Dendritic cell treated with granulocyte-macrophage colony-stimulating factor and Interleukin-4, amounts not matched to agents 40 ng/mL and 50 ng/mL, for 4 days (primary cell): ENCODE measurements around the gene BID.

Experiments
- H3K27ac Mint-ChIP-seq: one replicate; pipeline ENCODE4 v1.8.0; 2022; ENCODE audit warnings: mild to moderate bottlenecking, mixed read lengths
- H3K27me3 Mint-ChIP-seq: one replicate; pipeline ENCODE4 v1.8.0; 2022; ENCODE audit warnings: mild to moderate bottlenecking, mixed read lengths
- H3K36me3 Mint-ChIP-seq: one replicate; pipeline ENCODE4 v1.8.0; 2022; ENCODE audit warnings: low read depth, mixed read lengths
- H3K4me1 Mint-ChIP-seq: one replicate; pipeline ENCODE4 v1.8.0; 2022; ENCODE audit warnings: low read depth, mixed read lengths
- H3K4me3 Mint-ChIP-seq: one replicate; pipeline ENCODE4 v1.8.0; 2022; ENCODE audit warnings: mild to moderate bottlenecking, moderate library complexity, mixed read lengths
- H3K9me3 Mint-ChIP-seq: one replicate; pipeline ENCODE4 v1.8.0; 2022; ENCODE audit warnings: mixed read lengths
- intact Hi-C: fragments of 100-400 bp; cut with micrococcal nuclease; formaldehyde crosslinking; loops from one replicate; pipeline ENCODE4 v1.15.0; 2022

Gene BID

DNA sequence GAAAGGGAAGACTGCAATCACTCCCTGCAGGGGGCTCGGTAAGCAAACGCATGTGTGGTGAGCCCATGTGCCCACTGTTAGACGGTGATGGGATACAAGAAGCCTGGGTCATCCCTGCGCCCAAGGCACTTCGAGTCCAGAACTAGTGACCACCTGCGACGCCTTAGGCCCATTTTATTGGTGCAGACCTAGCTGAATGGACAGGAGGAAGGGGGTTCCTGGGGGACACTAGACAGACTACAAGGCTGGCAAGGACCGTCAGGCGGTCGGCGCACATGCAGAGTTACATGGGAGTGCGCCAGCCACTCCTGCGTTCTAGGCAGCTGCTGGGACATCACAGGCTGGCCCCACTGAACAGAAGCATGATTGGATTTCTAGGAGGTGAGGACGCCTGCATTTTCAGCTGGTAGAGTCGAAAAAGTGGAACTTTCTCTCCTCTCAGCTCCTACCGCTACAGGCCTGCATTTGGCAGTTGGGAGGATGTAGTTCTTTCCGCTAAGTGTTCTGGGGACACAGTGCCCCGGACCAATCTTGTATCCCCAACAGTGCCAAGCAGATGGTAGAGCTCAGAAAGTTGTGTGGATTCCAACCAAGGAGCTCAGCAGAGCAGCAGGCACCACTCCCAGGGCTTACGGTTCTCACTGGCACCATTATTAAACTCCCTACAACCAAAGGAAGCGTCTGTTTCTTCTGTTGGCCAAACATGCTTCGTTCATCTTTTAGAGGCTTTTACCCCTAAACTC, 35.7 kb downstream of the BID start:
- intact Hi-C loops: no loop called here
- Mint-ChIP-seq H3K36me3 (peaks cover 100% of the 10 kb centered on the region), H3K9me3 (no peaks in the 10 kb centered on the region), H3K27ac (no peak overlapping the region), H3K4me3 (no peak overlapping the region), H3K4me1 (no peaks in the 10 kb centered on the region), H3K27me3 (no peaks in the 10 kb centered on the region)

DNA sequence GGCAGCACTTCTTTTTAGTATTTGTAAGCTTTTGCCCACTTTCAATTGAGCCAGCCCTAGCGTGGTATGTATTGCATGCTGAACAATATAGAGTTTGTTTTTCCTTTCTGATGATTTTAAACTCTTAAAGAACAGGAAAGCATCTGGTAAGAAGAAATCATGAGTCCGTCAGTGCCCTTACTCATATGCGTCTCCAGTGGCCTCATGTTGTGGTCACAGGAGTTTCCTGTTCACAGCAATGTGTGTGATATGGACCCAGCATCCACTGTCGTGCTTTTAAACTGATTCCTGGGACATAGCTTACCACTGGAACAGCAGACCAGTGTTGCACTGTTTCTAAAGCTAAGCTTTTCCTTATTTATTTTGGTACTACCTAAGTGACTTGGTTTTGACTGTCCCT, 40.1 kb downstream of the BID start:
- intact Hi-C loops: no loop called here
- Mint-ChIP-seq H3K27ac (no peak overlapping the region), H3K4me1 (peaks cover 5% of the 10 kb centered on the region), H3K9me3 (no peaks in the 10 kb centered on the region), H3K4me3 (no peak overlapping the region), H3K27me3 (no peaks in the 10 kb centered on the region), H3K36me3 (peaks cover 97% of the 10 kb centered on the region)

GRCh38 chr22:17733466-17733865, 40.8 kb downstream of the BID start:
- H3K4me3 Mint-ChIP-seq: no peak overlapping the region
- intact Hi-C loops: no loop called here
- no peaks in the 10 kb centered on the region for H3K9me3 Mint-ChIP-seq
- no peaks in the 10 kb centered on the region for H3K27me3 Mint-ChIP-seq
- peaks cover 91% of the 10 kb centered on the region for H3K36me3 Mint-ChIP-seq
- H3K4me1 Mint-ChIP-seq: peaks cover 7% of the 10 kb centered on the region
- H3K27ac Mint-ChIP-seq: no peak overlapping the region

GRCh38 chr22:17732251-17732854, 41.9 kb downstream of the BID start:
- intact Hi-C loops: no loop called here
- H3K27ac Mint-ChIP-seq: no peak overlapping the region
- H3K4me1 Mint-ChIP-seq: peaks cover 14% of the 10 kb centered on the region
- no peak overlapping the region for H3K4me3 Mint-ChIP-seq
- peaks cover 91% of the 10 kb centered on the region for H3K36me3 Mint-ChIP-seq
- H3K27me3 Mint-ChIP-seq: no peaks in the 10 kb centered on the region
- H3K9me3 Mint-ChIP-seq: no peaks in the 10 kb centered on the region

GRCh38 chr22:17729561-17729960, 44.7 kb downstream of the BID start:
- intact Hi-C loops: no loop called here
- Mint-ChIP-seq H3K4me1 (peaks cover 32% of the 10 kb centered on the region), H3K27me3 (no peaks in the 10 kb centered on the region), H3K27ac (no peak overlapping the region), H3K9me3 (no peaks in the 10 kb centered on the region), H3K4me3 (no peak overlapping the region), H3K36me3 (peaks cover 80% of the 10 kb centered on the region)

- no peak overlapping the region for H3K27ac Mint-ChIP-seq
- H3K36me3 Mint-ChIP-seq: peaks cover 72% of the 10 kb centered on the region
- intact Hi-C loops: no loop called here
- peaks cover 32% of the 10 kb centered on the region for H3K4me1 Mint-ChIP-seq
- H3K4me3 Mint-ChIP-seq: no peak overlapping the region
- H3K27me3 Mint-ChIP-seq: no peaks in the 10 kb centered on the region
- no peaks in the 10 kb centered on the region for H3K9me3 Mint-ChIP-seq
Measured at GRCh38 chr22:17728786-17729185, 45.5 kb downstream of the BID start.

- intact Hi-C loops: no loop called here
- Mint-ChIP-seq H3K4me1 (peaks cover 39% of the 10 kb centered on the region), H3K27me3 (no peaks in the 10 kb centered on the region), H3K27ac (no peak overlapping the region), H3K9me3 (no peaks in the 10 kb centered on the region), H3K36me3 (peaks cover 65% of the 10 kb centered on the region), H3K4me3 (no peak overlapping the region)
Measured at GRCh38 chr22:17726928-17727897, 47.1 kb downstream of the BID start.

DNA sequence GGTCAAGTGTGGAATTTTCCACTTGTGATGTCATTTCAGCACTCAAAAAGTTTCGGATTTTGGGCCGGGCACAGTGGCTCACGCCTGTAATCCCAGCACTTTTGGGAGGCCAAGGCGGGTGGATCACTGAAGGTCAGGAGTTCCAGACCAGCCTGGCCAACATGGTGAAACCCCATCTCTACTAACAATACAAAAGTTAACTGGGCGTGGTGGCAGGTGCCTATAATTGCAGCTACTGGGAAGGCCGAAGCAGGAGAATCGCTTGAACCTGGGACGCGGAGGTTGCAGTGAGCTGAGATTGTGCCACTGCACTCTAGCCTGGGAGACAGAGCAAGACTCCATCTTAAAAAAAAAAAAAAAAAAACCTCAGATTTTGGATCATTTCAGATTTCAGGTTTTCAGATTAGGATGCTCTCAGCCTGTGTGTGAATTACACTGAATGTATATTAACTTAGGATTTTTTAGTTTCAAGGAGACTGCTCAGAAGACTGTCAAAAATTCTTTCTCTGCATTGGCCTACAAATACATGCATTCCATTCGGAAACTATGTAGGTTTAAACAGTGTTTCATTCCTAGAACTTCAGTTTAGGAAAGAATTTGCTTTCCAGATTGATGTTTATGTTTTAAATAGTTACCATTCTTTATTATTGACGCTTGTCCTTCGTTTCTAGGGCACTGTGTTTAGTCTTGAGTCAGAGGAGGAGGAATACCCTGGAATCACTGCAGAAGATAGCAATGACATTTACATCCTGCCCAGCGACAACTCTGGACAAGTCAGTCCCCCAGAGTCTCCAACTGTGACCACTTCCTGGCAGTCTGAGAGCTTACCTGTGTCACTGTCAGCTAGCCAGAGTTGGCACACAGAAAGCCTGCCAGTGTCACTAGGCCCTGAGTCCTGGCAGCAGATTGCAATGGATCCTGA, 48.0 kb downstream of the BID start:
- peaks cover 55% of the 10 kb centered on the region for H3K36me3 Mint-ChIP-seq
- no peaks in the 10 kb centered on the region for H3K27me3 Mint-ChIP-seq
- peaks cover 39% of the 10 kb centered on the region for H3K4me1 Mint-ChIP-seq
- intact Hi-C loops: no loop called here
- no peak overlapping the region for H3K4me3 Mint-ChIP-seq
- no peaks in the 10 kb centered on the region for H3K9me3 Mint-ChIP-seq
- H3K27ac Mint-ChIP-seq: no peak overlapping the region

- no peaks in the 10 kb centered on the region for H3K9me3 Mint-ChIP-seq
- peaks cover 50% of the 10 kb centered on the region for H3K36me3 Mint-ChIP-seq
- intact Hi-C loops: no loop called here
- H3K27me3 Mint-ChIP-seq: no peaks in the 10 kb centered on the region
- peaks cover 39% of the 10 kb centered on the region for H3K4me1 Mint-ChIP-seq
- H3K4me3 Mint-ChIP-seq: no peak overlapping the region
- no peak overlapping the region for H3K27ac Mint-ChIP-seq
Measured at GRCh38 chr22:17725500-17725796, 48.8 kb downstream of the BID start.

GRCh38 chr22:17724678-17725499, 49.4 kb downstream of the BID start:
- intact Hi-C loops: no loop called here
- H3K4me3 Mint-ChIP-seq: no peak overlapping the region
- H3K27ac Mint-ChIP-seq: no peak overlapping the region
- peaks cover 39% of the 10 kb centered on the region for H3K4me1 Mint-ChIP-seq
- H3K9me3 Mint-ChIP-seq: no peaks in the 10 kb centered on the region
- H3K27me3 Mint-ChIP-seq: no peaks in the 10 kb centered on the region
- peaks cover 44% of the 10 kb centered on the region for H3K36me3 Mint-ChIP-seq

DNA sequence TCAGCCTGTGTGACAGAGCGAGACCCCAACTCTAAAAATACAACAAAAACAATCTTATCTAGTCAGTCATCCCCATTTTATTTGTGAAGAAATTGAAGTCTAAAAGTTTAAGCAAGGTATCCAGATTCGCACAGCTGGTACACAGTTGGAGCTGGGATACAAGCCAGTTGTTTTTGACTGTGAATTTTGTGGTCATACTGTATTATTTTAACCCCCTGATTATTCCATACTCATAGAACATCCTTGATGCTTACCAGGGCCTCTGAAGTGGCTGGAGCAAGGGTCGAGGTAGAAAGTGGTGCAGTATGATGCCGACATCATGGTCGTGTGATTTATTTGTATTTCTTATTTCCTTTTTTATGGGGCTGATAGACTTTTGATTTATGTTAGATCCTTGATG, 50.0 kb downstream of the BID start:
- Mint-ChIP-seq H3K27ac (no peak overlapping the region), H3K36me3 (peaks cover 38% of the 10 kb centered on the region), H3K9me3 (no peaks in the 10 kb centered on the region), H3K27me3 (no peaks in the 10 kb centered on the region), H3K4me3 (no peak overlapping the region), H3K4me1 (peaks cover 35% of the 10 kb centered on the region)
- intact Hi-C loops: no loop called here

DNA sequence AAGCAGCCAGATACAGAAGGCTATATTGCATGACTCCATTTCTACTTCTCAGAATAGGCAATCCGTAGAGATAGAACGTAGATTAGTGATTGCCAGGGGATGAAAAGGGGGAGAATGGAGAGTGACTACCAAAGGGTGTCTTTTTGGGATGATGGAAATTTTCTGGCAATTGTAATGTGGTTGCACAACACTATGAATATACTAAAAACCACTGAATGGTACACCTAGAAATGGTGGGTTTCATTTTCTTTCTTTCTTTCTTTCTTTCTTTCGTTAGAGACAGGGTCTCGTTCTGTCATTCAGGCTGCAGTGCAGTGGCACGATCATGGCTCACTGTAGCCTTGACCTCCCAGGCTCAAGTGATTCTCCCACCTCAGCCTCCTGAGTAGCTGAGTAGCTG, 54.4 kb downstream of the BID start:
- H3K4me3 Mint-ChIP-seq: no peak overlapping the region
- no peak overlapping the region for H3K27ac Mint-ChIP-seq
- peaks cover 24% of the 10 kb centered on the region for H3K36me3 Mint-ChIP-seq
- intact Hi-C loops: no loop called here
- peaks cover 7% of the 10 kb centered on the region for H3K4me1 Mint-ChIP-seq
- no peaks in the 10 kb centered on the region for H3K9me3 Mint-ChIP-seq
- H3K27me3 Mint-ChIP-seq: no peaks in the 10 kb centered on the region

DNA sequence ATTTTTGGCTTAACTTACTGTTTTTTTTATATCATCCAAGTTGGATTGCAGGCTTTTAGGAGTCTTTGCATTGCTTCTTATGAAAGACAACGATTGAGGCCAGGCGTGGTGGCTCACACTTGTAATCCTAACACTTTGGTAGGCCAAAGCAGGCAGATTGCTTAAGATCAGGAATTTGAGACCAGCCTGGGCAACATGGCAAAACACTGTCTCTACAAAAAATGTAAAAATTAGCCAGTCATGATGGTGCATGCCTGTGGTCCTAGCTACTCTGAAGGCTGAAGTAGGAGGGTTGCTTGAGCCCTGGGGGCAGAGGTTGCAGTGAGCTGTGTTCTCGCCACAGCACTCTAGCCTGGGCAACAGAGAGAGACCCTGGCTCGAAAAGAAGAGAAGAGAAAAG, 56.6 kb downstream of the BID start:
- Mint-ChIP-seq H3K27ac (no peak overlapping the region), H3K27me3 (no peaks in the 10 kb centered on the region), H3K4me1 (no peaks in the 10 kb centered on the region), H3K9me3 (no peaks in the 10 kb centered on the region), H3K4me3 (no peak overlapping the region), H3K36me3 (peaks cover 27% of the 10 kb centered on the region)
- intact Hi-C loops: no loop called here
